BE2C (cell line): ENCODE data around the gene CATSPER1.

ENCODE experiments used
- DNase-seq: peaks from one replicate; pipeline ENCODE4 v3.0.0-alpha.2; 2020
- H3K27me3 ChIP-seq: fragments of 250-450 bp; sonication (Bioruptor Pico); 2 replicates; pipeline ENCODE4 v1.5.1; 2020; ENCODE audit warnings: mild to moderate bottlenecking
- H3K36me3 ChIP-seq: fragments of 250-450 bp; sonication (Bioruptor Pico); 2 replicates; pipeline ENCODE4 v1.5.1; 2020; ENCODE audit warnings: mild to moderate bottlenecking
- H3K4me1 ChIP-seq: fragments of 250-450 bp; sonication (Bioruptor Pico); 2 replicates; pipeline ENCODE4 v1.5.1; 2020
- H3K4me3 ChIP-seq: 2 replicates; pipeline ENCODE4 v1.5.1; 2011; ENCODE audit warnings: low read depth, low read length
- H3K9me3 ChIP-seq: fragments of 250-450 bp; sonication (Bioruptor Pico); 2 replicates; pipeline ENCODE4 v1.5.1; 2020
- CTCF ChIP-seq: IDR thresholded peaks from 2 replicates; pipeline ENCODE4 v1.5.1; 2012; ENCODE audit warnings: mild to moderate bottlenecking, low read depth, low read length

The CATSPER1 gene

GRCh38 chr11:65967329-65967934 is 58.8 kb downstream of the CATSPER1 start:
- no peak for TF ChIP-seq CTCF
- H3K9me3 ChIP-seq: no peaks in the 10 kb centered on the region
- H3K4me3 ChIP-seq: no peak overlapping the region
- no peak for DNase-seq
- H3K4me1 ChIP-seq: no peaks in the 10 kb centered on the region
- H3K27me3 ChIP-seq: no peaks in the 10 kb centered on the region
- H3K36me3 ChIP-seq: peaks cover 53% of the 10 kb centered on the region
